NCI-H524 treated with DMSO at 0.1 percent for 48 hours (cell line): ENCODE results near the gene CHN1.

Experiments
- DNase-seq: peaks from one replicate; lab custom pipeline; 2025; lab: John Stamatoyannopoulos, UW

The CHN1 gene

GRCh38 chr2:175010848-175011254, 5.7 kb upstream of the CHN1 start:
- DNase-seq, result peak; percentile 64

DNA sequence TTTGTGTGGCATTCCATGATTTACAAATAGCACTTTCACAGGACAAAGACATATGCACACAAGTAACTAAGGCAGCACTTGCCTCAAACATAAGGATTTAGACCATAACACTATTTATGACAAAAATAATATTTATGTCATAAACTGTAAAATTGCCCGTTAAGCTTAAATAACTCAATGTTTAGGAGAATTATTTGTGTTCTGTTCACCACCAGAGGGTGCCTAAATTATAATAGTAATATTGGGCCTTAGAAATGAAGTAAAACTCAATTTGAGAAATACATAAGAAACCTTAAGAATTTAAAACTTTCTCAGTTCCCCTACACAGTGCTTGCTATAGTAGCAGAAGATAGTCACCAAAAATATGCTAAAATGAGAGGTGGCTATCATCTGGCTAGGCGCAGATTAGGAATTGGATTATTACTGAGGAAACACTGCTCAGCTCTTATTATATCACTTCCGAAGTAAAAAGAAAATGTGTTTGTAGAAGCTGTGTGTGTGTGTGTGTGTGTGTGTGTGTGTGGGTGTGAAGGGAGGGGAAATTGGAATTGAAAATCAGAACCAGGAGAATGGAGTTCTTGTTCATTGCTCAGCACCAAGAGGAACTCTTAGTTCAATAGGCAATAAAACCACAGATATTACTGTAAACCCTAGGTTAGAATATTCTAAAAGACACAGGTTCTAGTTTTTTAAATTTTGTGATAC, 4.9 kb upstream of the CHN1 start:
- DNase-seq, result no peak

GRCh38 chr2:175008801-175009495, 3.8 kb upstream of the CHN1 start:
- DNase-seq, result no peak

DNA sequence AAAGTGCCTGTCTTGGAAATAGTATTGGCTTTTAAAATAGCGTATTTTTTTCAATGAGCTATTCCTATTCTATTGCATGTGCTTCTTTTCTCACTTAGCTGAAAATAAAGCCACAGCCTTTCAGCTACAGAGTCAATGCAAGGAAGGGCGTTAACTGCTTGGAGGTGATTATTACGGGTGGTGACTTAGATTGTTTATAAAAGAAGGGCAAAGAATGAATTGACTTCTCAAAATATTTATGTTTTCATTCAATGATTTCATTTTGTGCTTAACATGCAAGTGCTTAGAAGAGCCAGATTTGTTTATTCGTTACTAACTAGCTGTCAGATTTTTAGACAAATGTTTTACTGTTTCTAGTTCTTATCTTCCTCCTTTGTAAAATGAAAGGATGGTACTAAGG, 2.8 kb upstream of the CHN1 start:
- DNase-seq, result no peak

DNA sequence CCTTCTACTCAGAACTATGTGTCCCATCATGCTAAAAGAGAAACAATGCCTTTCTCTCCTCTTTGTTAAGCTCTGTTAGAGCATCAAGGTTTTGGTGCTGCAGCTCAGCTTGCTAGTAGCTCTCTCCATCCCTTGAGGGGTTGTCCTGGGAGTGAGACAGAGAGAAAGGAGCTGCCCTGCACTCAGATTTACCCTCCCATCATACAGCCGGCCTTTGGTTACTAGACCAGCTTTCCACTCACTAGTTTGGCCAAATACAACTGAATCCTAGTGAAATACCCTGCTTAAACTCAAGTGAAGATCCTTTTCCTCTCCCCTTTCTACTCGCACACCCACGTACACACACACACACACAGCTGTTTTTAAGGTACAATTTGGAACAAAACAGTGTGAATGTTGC, 2.3 kb upstream of the CHN1 start:
- no peak for DNase-seq

DNA sequence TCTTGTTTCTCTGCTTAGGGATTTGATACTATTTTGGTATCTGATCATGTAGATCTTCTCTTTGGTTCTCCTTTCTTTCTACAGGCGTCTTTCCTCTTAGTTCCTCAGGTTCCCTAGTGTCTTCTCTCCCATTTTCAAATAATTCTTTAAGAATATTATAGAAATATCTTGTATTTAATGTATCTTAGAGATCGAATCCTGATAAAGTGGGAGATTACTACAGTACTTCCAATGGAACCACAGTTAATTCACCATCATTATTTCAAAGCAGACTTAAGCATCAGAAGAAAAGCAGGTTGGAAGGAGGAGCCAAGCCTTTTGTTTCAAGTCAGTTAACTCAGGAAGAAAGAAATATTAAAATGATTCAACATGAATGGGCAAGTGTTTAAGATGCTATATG, 1.1 kb upstream of the CHN1 start:
- no peak for DNase-seq

- DNase-seq, result no peak
Observed at GRCh38 chr2:175005733-175006264, 618 bp upstream of the CHN1 start.

DNA sequence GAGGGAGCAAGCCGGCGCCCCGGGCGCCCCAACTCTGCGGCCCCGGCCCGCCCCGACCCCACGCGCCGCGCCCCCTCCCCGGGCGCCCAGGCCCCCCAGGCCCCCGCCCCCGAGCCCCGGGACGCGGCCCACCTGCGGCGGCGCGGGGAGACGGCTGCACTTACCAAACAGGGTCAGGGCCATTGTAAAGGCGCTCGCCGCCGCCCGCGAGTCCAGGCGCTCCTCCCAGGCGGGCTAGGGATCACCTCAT, 526 bp downstream of the CHN1 start:
- no peak for DNase-seq

DNA sequence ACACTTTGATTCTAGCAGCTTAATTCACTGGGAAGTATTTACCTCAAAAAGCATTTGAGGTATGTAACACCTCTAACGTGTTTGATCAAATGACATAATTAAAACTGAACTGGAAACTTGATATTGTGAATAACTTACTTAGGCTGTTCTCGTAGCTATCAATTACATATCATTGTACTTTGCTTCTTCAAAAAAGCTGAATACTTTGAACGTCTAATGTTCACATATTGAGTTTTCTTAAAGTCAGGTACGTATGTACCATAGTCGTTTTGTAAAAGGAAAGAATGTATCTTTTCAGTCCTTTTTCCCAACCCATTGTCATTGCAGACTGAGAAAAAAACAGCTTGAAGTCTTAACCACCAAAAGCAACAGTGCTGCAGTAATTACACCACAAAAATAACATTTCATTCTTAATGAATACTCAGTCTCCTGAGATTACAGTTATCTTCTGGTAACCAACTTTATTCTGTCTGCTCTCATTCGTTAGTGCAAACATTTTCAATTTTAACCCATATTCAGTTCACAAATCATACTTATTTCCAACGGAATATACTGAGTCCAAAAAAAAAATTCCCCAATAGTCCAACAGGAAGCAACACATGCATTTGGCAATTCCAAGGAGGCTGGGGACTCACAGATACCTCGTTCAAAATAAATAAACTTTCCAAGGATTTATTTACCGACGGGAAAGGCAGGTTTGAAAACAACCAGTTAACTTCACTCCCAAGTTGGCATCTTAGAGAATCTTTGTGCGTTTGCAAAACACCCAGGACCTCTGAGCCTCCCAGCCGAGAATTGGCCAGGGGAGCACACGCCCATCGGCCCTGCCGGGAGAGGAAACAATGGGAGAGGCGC, 1.1 kb downstream of the CHN1 start:
- no peak for DNase-seq

DNA sequence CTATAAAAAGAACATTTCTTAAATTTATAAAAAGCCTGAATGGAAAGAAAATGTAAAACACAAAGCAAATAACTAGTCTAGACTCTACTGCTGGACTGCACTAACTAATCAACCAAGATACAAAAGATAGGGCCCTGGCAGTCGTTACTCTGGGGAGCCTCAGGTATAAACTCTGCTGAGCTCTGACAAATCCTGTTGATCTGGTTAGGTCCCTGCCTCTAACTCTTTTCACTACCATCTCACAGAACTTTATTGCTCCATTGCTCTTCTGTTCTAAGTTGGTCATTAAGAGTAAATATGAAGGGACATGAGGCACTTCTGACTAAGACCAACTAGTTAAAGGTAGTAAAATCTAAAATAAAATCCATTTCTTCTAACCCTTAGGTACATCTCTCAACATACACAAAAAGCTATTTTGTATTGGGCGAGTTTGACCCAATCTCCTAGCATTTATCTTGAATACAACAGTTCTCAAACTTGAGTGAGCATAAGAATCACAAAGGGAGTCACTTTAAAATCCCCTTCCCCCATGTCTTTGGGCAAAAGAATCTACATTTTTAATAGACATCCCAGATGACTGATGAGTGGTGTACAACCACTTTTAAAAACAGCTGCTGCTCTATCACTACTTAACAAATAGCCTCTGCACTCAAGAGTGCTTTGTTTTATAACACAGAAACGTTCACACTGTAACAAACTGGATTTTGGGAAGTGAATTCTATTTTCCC, 2.5 kb downstream of the CHN1 start:
- DNase-seq, result no peak

DNA sequence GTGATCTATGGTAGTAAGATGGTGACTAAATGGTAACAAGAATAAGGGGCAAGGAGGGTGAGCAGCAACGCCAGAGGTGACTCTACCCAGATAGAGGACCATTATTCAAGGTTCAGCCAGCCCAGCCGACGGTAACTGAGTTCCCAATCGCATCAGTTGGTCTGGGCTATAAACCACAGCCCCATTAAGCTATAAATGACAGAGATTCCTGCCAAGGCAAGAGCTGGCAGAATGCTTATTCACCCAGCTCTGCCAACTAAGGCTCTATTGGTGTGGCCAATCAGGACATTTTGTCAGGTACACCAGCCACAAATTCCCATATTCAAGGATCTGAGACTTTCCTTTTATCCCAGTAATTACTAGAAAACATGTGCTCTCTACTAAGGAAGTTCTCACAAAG, 3.6 kb downstream of the CHN1 start:
- no peak for DNase-seq

DNA sequence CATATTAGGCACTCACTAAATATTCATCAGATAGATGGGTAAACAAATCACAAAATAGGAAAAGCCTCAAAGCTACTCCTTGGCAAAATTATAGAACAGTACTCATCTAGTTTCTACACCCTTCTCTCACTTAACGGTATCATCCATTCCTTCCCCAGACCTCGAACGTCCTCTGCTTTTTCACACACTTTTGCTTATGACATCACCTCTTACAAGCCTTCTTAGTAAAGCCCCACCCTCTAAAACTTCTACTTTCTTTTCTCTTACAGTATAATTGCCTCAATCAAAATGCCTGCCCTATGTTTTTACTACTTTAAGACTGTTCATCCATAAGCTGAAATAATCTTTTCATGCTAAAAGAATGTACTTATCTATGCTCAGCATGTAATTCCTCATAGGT, 8.1 kb downstream of the CHN1 start:
- no peak for DNase-seq

DNA sequence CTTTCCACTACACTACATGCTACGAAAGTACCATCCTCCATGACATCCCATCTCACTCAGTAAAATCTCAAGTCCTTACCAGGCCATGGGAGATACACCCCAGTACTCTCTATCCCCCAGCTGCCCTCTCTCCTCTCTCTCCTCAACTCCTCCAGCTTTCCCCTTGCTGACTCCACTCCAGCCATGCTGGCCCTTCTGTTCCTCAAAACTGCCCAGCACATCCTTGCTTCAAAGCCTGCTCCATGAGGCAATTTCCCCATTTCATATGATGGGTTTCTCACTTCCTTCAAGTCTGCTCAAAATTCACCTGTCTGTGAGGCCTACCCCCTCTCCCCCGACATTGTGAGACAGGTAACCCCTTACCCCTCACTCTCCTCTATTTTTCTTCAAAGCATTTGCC, 8.6 kb downstream of the CHN1 start:
- no peak for DNase-seq

GRCh38 chr2:174994381-174994780, 10.8 kb downstream of the CHN1 start:
- no peak for DNase-seq

- DNase-seq, result no peak
Observed at GRCh38 chr2:174992886-174993285, 12.3 kb downstream of the CHN1 start.

GRCh38 chr2:174985614-174986013, 19.6 kb downstream of the CHN1 start:
- DNase-seq, result no peak

DNA sequence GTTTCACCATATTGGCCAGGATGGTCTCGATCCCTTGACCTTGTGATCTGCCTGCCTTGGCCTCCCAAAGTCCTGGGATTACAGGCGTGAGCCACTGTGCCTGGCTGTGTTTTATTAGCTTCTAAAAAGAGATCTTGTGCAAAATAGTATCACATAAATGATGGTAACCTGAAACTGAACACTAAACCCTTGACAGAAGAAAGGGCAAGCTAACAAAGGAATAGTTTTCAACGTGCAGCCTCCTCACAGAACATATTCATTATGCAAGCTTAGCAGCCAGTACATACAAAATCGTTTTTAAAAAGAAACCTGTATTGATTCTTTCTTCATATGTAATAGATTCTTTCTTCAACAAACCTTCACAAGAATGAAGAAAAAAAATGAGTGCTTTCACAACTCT, 20.6 kb downstream of the CHN1 start:
- DNase-seq, result no peak

DNA sequence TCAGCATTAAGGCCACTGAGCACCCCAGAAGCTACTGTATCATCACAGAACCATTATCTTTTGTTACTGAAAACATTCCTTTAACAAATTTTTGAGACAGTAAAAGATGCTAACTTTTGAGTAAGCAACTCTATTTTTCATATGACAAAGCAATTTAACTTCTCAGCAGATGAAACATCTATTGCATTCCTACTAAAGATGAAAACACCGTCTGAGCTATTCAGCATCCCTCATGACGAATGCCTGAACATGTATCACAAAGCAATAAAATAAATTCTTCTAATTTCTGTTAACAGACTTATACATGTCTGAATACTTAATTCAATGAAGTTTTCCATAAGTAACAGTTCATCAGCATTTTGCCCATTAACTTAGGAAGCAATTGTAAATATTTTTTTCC, 23.9 kb downstream of the CHN1 start:
- no peak for DNase-seq

DNA sequence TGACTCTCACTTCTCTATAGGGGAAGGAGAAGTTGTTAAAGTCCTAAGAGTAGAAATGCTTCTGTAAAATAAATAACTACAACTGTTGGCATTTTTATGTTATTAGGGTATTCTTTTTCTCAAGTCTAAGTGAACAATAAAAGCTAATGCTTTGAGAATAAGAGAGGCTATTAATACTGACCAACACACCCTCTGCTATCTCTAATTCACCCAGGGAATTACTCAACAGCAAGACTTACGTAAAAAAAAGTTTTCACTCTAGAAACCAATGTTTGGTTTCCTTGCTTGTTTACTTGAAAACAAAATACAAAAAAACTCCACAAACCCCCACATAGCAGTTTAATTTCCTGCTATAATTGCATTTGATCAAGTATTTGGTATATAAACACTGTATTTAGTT, 25.2 kb downstream of the CHN1 start:
- DNase-seq, result no peak

- no peak for DNase-seq
Observed at GRCh38 chr2:174977364-174977763, 27.8 kb downstream of the CHN1 start.

DNA sequence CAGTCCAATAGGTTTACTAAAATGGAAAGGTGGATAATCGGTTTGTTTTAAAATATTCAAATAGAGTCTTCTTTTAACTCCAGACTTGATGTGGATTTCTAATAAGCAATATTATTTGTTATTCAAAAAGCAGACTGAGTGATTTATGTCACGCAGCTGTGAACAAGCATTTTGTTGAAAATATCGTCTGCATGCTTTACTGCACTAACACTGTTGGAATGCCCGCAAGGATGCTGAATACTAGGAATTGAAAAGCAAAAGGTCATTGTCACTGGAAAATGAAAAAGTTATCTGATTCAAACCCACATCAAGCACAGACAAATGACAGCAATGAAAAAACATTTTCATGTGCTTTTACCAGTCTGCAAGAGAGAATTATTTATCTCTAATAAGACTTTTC, 31.1 kb downstream of the CHN1 start:
- no peak for DNase-seq

- no peak for DNase-seq
Observed at GRCh38 chr2:174972924-174973323, 32.3 kb downstream of the CHN1 start.
